ENCODE results near the gene CCDC116.
"Not testable (repeated sequence)": the region's sequence is repeated elsewhere in the genome, so short reads cannot be mapped to it uniquely, and the experiment has no call there.

Gene CCDC116

GRCh38 chr22:21609556-21610157 lies 22.9 kb upstream of the CCDC116 start:
- DNase-seq: not testable (repeated sequence)

DNA sequence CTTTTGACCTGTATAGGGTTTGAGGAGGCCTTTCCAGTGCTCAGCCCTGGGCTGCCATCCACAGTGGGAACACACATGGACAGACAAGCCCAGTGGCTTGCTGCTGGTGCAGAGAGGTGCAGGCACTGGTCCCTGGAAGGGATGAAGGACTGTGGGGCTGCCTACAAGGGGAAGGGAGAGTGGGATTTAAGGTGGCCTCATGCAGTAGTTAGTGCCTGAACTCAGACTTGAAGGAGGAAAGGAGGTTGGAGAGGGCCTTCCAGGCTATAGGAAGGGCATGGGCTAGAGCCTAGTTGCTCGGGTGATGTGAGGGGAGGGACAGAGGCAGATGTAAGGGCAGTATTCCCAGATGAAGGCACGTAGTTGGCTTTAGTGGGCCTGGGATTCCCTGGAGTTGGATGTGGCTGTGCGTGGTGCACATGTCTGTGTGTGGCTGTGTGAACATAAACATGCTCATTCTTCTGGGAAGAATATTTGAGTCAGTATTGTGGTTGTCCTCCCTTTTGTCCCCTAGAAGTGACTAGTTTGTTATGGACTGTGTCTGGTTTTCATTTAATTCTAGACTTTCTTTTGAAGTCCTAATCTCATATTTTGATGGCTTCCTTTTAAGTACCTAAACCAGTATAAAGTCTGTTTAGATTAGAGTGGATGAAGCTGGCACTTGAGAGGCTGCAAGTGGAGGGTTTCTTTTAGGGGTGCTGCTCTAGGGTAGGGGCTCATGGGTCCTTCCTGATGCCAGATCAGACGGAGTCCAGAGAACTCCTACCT lies 21.2 kb upstream of the CCDC116 start:
- no peak for DNase-seq

DNA sequence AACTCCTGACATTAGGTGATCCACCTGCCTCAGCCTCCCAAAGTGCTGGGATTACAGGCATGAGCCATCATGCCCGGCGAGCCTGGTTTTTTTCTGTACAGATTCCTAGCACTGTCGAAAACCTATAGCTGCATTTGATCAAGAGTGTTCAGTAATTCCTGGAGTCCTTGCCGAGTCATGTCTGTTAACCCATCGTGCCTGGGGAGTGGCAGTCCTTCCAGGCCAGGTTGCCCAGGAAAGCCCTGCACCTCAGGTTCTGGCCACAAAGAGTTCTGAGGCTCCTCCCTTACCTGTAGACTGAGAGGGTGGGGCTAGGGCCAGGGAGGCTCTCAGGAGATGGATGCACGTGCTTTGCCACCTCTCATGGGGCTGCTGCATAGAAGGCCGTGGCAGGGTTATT lies 19.7 kb upstream of the CCDC116 start:
- DNase-seq: no peak

- no peak for DNase-seq
Measured at GRCh38 chr22:21613553-21614233, 18.9 kb upstream of the CCDC116 start.

- DNase-seq: no peak
Measured at GRCh38 chr22:21615731-21616130, 16.8 kb upstream of the CCDC116 start.

DNA sequence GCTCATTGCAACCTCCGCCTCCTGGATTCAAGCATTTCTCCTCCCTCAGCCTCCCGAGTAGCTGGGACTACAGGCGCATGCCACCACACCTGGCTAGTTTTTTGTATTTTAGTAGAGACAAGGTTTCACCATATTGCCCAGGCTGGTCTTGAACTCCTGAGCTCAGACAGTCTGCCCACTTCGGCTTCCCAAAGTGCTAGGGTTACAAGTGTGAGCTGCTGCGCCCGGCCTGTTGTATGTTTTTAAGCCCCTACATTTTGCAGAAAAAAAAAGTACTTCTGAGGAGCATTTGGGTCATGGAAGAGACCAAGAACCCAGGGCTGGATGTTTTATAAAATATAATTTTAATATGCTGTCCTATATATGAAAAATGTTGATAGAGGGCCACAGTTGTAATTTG lies 15.2 kb upstream of the CCDC116 start:
- DNase-seq: not testable (repeated sequence)

DNA sequence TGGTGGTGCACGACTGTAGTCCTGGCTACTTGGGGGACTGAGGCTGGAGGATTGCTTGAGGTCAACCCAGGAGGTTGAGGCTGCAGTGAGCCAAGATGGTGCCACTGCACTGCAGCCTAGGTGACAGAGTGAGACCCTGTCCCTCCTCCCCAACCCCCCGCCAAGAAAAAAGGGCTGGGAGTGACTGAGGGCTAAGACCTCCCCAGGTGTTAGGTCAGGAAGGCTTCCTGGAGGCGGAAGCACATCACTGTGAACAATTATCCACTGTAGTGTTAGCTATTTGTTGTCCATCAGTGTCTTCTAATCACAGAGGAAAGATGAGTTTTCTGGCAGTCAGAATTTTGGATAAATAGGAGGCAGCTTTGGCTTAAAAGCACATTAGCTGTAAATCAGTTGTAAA lies 11.5 kb upstream of the CCDC116 start:
- DNase-seq: no peak

DNA sequence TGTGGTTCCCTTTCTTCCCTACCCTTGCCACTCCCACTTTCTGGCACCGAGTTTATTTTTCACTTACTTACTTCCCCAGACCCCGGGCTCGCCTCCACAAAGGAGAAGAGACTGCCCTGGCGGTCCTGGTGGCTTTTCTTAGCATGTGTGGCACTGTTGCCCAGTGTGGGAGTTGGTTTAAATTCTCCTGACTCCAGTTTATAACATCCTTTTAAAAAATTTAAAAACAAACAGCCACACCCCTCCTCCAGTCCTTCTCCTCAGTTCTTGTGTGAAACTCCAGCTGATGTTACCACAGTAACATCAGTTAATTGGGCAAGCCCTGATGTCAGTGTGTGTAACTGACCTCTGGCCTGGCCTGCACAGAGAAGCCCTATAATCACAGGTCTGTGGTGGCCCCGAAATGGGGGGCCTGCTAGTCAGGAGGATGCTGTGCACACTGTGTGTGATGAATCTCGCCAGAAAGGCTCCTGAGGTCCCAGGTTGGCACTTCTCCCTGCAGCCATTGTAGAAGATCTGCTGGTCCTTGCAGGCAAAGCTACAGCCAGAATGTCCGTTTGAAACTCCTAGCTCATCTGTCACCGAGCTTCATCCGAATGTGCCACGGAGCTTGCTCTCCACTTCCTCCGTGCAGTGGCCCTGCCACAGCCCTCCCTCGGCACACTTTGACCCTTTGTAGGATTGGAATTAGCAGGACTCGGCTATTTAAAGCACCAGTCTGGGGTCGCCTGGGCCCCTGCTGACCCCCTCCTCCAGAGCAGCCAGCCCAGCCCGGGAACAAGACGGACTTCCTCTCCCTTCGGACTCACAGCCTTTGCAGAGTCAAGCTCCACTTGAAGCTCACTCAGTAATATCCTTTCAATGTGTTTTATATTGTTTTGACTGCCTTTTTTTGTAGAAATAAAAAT lies 10.3 kb upstream of the CCDC116 start:
- DNase-seq: no peak

DNA sequence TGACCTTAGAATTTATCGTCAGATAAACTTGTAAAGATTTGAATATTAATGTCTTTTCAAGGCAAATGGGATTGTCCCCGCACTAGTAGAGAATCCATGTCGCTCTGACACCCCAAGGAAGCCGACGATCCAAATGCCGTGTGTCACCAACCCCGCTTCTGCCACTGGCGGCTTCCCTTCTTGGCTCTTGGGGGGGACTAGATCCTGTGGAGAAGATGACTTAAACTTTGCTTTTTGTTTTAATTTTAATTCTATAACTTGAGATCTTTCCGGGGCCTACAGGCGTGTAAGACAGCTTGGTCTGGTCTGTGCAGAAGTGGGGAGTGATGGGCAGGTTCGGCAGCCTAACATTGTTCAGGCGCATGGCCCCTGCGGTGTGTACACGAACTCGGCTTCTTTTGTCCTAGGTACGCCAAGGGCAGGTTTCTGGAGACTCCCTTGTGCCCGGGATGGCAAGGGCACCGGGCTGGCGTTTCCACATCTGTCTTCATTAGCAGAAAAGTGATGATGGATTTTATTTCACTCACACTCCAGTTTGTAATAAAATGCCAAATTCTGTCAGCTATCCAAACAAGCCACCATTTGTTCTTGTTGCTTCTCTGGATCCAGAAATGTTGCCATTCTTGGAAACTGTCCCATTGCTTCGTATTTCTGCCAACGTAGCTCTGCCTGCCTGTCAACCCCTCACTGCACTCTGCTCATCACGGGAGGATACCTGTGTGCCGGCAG lies 9.5 kb upstream of the CCDC116 start:
- no peak for DNase-seq

DNA sequence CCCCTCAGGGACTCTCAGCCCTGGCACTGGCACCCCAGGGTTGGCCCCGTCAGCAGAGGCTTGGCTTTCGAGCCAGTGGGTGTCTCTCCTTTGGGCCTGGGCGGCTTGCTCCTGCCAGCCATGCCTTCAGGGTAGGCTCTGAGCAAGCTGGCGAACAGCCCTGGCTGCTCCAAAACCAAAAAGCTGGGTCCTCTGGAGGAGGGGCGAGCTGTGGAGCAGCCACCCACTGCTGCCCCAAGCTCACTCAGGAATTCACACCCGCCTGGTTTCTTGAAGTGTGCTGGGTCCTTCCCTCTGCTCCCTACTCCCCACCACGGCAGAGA lies 9.0 kb upstream of the CCDC116 start:
- no peak for DNase-seq

GRCh38 chr22:21624120-21624879 lies 8.3 kb upstream of the CCDC116 start:
- DNase-seq: peak; percentile 51

- no peak for DNase-seq
Measured at GRCh38 chr22:21624880-21625791, 7.4 kb upstream of the CCDC116 start.

DNA sequence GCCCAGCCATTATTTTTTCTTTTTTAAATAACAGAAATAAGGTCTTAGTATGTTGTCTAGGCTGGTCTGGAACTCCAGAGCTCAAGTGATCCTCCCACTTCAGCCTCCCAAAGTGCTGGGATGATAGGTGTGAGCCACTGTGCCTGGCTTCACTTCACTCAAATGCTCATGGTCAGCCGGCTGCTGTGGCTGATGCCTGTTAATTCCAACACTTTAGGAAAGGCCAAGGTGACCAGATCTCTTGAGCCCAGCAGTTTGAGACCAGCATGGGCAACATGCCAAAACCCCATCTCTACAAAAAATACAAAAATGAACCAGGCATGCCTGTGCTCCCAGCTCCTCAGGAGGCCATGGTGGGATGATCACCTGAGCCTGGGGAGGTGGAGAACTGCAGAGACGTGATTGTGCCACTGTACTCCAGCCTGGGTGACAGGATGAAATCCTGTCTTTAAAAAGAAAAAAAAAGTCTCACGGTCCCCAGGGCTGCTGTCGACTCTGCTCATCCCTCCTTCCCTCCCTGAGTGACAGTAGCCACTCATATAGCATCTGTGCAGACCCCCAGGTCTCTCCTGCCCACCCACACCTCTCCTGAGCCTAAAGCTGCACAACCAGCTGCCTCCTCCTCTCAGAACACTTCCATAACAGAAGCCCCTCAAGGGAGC lies 6.4 kb upstream of the CCDC116 start:
- DNase-seq: no peak

GRCh38 chr22:21626735-21627469 lies 5.7 kb upstream of the CCDC116 start:
- no peak for DNase-seq

DNA sequence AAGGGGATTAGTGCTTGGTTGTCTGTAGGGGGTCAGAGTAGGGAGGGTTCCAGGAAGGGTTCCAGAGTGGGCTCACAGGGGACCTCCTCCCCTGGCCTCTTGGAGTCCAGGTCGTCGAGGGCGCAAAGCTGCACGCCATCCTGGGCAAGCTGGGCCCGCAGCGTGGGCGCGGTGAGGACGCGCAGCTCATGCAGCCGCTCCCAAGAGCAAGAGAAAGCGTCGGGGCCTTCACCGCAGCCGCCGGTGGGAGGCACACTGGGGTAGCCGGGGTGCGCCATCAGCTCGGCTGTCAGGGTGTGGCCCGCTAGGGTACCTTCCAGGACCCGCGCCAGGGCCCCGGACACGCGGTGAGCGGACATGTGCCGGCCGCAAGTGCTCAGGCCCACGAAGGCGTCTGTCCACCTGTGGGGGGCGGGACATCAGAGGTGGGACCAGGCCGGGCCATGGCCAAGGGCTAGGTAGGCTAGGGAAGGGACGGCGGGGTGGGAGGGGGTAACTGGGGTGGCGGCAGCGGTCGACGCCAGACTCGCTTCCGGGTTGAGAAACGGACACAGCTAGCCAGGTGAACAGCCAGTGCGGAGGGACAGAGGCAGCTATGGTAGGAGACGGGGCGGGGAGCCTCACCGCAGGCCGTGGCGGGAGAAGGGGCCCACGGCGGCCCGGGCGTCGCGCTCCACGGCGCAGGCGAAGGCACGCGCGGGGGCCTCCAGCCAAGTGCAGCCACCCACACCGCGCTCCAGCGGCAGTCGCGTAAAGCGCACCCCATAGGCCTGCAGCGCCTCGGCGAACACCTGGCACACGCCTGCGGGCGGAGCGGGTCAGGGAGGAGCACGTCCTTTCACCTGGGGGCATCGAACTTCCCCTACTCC lies 3.9 kb upstream of the CCDC116 start:
- DNase-seq: no peak

- peak; percentile 98 for DNase-seq
Measured at GRCh38 chr22:21629255-21630149, 3.1 kb upstream of the CCDC116 start, which contains the start of gene YDJC. Gene YDJC (minus strand): TSS chr22:21630022. CDS start chr22:21630014, 8 bp downstream.

- DNase-seq: no peak
Measured at GRCh38 chr22:21631025-21631424, 1.5 kb upstream of the CCDC116 start.
